ENCODE data around the gene MCOLN2.

DNA sequence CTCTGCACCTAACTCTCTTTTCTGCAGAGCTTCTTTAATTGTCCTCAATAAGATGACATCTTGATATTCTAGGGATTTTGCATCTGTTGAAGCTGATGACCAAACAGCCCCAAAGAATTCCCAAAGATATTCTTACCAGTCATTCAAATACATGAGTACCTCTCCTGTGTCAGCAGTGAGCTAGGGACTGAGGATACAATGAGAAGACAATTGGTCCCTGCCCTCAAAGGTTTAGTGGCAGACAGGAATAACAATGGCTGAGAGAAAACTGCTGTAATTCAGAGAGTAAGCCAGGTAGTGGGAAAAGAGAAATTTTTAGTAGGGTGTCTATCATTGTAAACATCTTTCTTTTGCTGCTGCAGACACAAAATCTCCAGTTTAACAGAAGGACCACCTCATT, 45.5 kb upstream of the MCOLN2 start:
- TF ChIP-seq, protein P1, sequence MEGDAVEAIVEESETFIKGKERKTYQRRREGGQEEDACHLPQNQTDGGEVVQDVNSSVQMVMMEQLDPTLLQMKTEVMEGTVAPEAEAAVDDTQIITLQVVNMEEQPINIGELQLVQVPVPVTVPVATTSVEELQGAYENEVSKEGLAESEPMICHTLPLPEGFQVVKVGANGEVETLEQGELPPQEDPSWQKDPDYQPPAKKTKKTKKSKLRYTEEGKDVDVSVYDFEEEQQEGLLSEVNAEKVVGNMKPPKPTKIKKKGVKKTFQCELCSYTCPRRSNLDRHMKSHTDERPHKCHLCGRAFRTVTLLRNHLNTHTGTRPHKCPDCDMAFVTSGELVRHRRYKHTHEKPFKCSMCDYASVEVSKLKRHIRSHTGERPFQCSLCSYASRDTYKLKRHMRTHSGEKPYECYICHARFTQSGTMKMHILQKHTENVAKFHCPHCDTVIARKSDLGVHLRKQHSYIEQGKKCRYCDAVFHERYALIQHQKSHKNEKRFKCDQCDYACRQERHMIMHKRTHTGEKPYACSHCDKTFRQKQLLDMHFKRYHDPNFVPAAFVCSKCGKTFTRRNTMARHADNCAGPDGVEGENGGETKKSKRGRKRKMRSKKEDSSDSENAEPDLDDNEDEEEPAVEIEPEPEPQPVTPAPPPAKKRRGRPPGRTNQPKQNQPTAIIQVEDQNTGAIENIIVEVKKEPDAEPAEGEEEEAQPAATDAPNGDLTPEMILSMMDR (IDR thresholded peaks at IDR 0.05; ENCODE audit: low read depth, low read length, poor library complexity, severe bottlenecking), result no peak
- TF ChIP-seq EZH2phosphoT487 (IDR thresholded peaks at IDR 0.05; ENCODE audit: borderline replicate concordance, low read length), result no peak
